Fibroblast of pulmonary artery (primary cell): ENCODE data around the gene ZNF652.
A peak's percentile ranks its signal among the peaks of the same experiment; 100 is the strongest.

ENCODE experiments used
- DNase-seq: peaks from one replicate; pipeline ENCODE4 v3.0.0-alpha.2; 2010; ENCODE audit warnings: low read depth
- H3K4me3 ChIP-seq: replicated peaks from 2 replicates; pipeline ENCODE4 v1.5.1; 2011; ENCODE audit warnings: low read depth, mild to moderate bottlenecking, control low read depth, low read length, moderate library complexity
- CTCF ChIP-seq: IDR thresholded peaks from 2 replicates; pipeline ENCODE4 v1.5.1; 2011; ENCODE audit warnings: mild to moderate bottlenecking, control low read depth, low read length, inconsistent platforms; ENCODE audit errors: missing control alignments

The ZNF652 gene

GRCh38 chr17:49318435-49318965, 43.5 kb downstream of the ZNF652 start:
- TF ChIP-seq CTCF, result no peak
- DNase-seq, result no peak
- H3K4me3 ChIP-seq, result no peak overlapping the region

GRCh38 chr17:49316889-49317675, 45.0 kb downstream of the ZNF652 start:
- no peak for TF ChIP-seq CTCF
- no peak for DNase-seq
- H3K4me3 ChIP-seq, result no peak overlapping the region

GRCh38 chr17:49316258-49316570, 45.8 kb downstream of the ZNF652 start:
- H3K4me3 ChIP-seq, result no peak overlapping the region
- no peak for DNase-seq
- no peak for TF ChIP-seq CTCF

- peak; percentile 84 for TF ChIP-seq CTCF
- H3K4me3 ChIP-seq, result no peak overlapping the region
- peak; percentile 91 for DNase-seq
Observed at GRCh38 chr17:49315551-49316257, 46.3 kb downstream of the ZNF652 start.

GRCh38 chr17:49312722-49313121, 49.3 kb downstream of the ZNF652 start:
- DNase-seq, result no peak
- no peak overlapping the region for H3K4me3 ChIP-seq
- no peak for TF ChIP-seq CTCF

GRCh38 chr17:49299996-49300395, 62.1 kb downstream of the ZNF652 start:
- no peak for TF ChIP-seq CTCF
- no peak for DNase-seq

More at GRCh38 chr17:49299996-49300395, 62.1 kb downstream of the ZNF652 start:
- H3K4me3 ChIP-seq, result no peak overlapping the region
